ENCODE data around the gene CLSTN2. TPM values are rescaled to one million over a fixed set of nuclear protein-coding genes. Genes with fewer than 3 reads are reported as not detected.

CLSTN2 gene
- total RNA-seq, 4 donors from 2014 or later: 19.5 to 66.7 (median 42.5) TPM

DNA sequence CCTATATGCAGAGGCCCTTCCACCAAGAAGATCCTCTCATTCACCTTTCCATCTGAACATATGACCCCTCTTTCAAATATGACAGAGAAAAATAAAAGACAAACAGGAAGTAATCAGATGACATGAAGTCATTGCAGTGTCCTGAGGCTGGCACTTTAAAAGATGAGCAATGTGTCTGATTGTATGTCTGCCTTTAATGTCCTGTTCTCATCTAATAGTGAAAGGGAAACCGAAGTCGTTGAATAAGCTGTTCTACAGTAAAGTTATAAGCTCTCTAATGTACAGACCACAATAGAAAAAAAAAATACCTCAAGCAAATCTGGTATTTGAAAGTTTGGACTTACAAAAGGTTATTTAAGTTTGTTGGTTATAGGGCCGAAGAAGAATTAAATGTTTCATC lies 243.0 kb downstream of the CLSTN2 start:
- TF ChIP-seq CTCF (IDR thresholded peaks at IDR 0.05; ENCODE audit: low read depth): no peak

GRCh38 chr3:140178482-140178881 lies 243.5 kb downstream of the CLSTN2 start:
- TF ChIP-seq CTCF (IDR thresholded peaks at IDR 0.05; ENCODE audit: low read depth): no peak

GRCh38 chr3:140180603-140181002 lies 245.6 kb downstream of the CLSTN2 start:
- TF ChIP-seq CTCF (IDR thresholded peaks at IDR 0.05; ENCODE audit: low read depth): no peak

DNA sequence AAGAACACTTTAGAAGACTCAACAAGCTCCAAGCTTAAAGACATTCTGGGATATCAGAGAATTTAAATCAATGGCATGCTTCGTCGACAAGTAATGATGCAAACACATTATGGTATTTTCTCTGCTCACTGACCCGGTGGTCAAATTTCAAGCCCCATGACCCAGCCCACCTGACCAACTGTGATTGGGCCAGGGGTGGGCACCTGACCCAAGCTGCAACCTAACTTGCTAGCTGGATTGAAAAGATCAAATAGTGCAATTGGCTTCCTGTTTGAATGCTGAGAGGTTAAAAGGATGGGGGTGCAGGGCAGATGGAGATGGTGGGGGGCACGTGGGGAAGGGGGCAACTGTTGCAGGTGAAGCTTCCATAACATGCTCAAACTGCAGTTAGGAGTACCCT lies 250.4 kb downstream of the CLSTN2 start:
- TF ChIP-seq CTCF (IDR thresholded peaks at IDR 0.05; ENCODE audit: low read depth): no peak

GRCh38 chr3:140186421-140186920 lies 251.5 kb downstream of the CLSTN2 start:
- TF ChIP-seq CTCF (IDR thresholded peaks at IDR 0.05; ENCODE audit: low read depth): no peak

GRCh38 chr3:140187028-140187427 lies 252.0 kb downstream of the CLSTN2 start:
- no peak for TF ChIP-seq CTCF (IDR thresholded peaks at IDR 0.05; ENCODE audit: low read depth)

GRCh38 chr3:140187656-140188221 lies 252.8 kb downstream of the CLSTN2 start:
- no peak for TF ChIP-seq CTCF (IDR thresholded peaks at IDR 0.05; ENCODE audit: low read depth)

Data from subcutaneous adipose tissue (tissue), 4 donors.